HepG2 (cell line): ENCODE data around the gene TUBAL3. TPM values are rescaled to one million over a fixed set of nuclear protein-coding genes. Genes with fewer than 3 reads are reported as not detected.
A peak's percentile ranks its signal among the peaks of the same experiment; 100 is the strongest.

ENCODE experiments used
- ATAC-seq: fragments of 200-7000 bp; cut with Tn5 transposase; 3 replicates; pipeline ENCODE4 v1.9.1; 2020; ENCODE audit warnings: mild to moderate bottlenecking, moderate library complexity
- BruUV-seq: library from RNA; stranded (reverse); fragments of 400-500 nt; replicated peaks from 2 replicates; lab custom pipeline; 2021; lab: Mats Ljungman, UMichigan
- CTCF ChIA-PET: fragments of 300-600 bp; formaldehyde crosslinking; extraction: SDS; loops from one replicate; lab custom pipeline; 2021; ENCODE audit warnings: low total read pairs, inconsistent platforms, low intra/inter-chr PET ratio; lab: Yijun Ruan, JAX
- POLR2A ChIA-PET: fragments of 350-600 bp; sonication (Branson Sonifier 250); formaldehyde crosslinking; loops from one replicate; lab custom pipeline; 2020; ENCODE audit warnings: antibody characterized with exemption, inconsistent platforms; lab: Yijun Ruan, JAX
- DNase-seq: peaks from one replicate; pipeline ENCODE4 v3.0.0-alpha.2; 2015; ENCODE audit warnings: low spot score
- FAIRE-seq: peaks from 3 replicates; lab custom pipeline; 2011; peaks lifted over from hg19 to GRCh38; lab: Jason Lieb, UNC
- H2AFZ ChIP-seq: one replicate; pipeline ENCODE4 v1.6.1; 2011; ENCODE audit warnings: low read length, inconsistent platforms
- H3K27ac ChIP-seq: fragments of 300-600 bp; 3 replicates; pipeline ENCODE4 v1.8.0; 2011; ENCODE audit warnings: mixed run types, mild to moderate bottlenecking, mixed read lengths, low read length, inconsistent platforms; ENCODE audit not compliant: insufficient read depth; ENCODE audit errors: extremely low read length
- H3K27me3 ChIP-seq, 2 experiments: fragments of 200-600 bp in 1 of 2; 2 replicates in 1 of 2; 3 replicates in 1 of 2; pipeline versions ENCODE4 v1.6.0 to v1.8.0; 2011; ENCODE audit warnings: low read length in 2 of 2, mild to moderate bottlenecking in 2 of 2, moderate library complexity in 2 of 2, inconsistent platforms in 1 of 2; ENCODE audit not compliant: insufficient read depth in 2 of 2, control insufficient read depth in 1 of 2
- H3K36me3 ChIP-seq, 2 experiments: fragments of 200-600 bp in 1 of 2; replicated peaks in 1 of 2; 2 replicates in 1 of 2; 3 replicates in 1 of 2; pipeline versions ENCODE4 v1.5.1 to v1.8.0; 2011; ENCODE audit warnings: low read length in 2 of 2, inconsistent platforms in 1 of 2; ENCODE audit not compliant: insufficient read depth in 2 of 2, control insufficient read depth in 1 of 2
- H3K4me1 ChIP-seq: 2 replicates; pipeline ENCODE4 v1.5.1; 2012; ENCODE audit warnings: low read length, inconsistent platforms; ENCODE audit not compliant: insufficient read depth
- H3K4me2 ChIP-seq: 2 replicates; pipeline ENCODE4 v1.6.0; 2011; ENCODE audit warnings: low read depth, low read length, inconsistent platforms
- H3K4me3 ChIP-seq, 3 experiments: fragments of 200-600 bp in 1 of 3; sonication (generic), shearing (Covaris generic) in 1 of 3; replicated peaks in 1 of 3; 2 replicates each; pipeline ENCODE4 v1.5.1; 2011 to 2016; ENCODE audit warnings: low read length in 3 of 3, inconsistent platforms in 2 of 3, low read depth in 2 of 3, mild to moderate bottlenecking in 2 of 3, control low read depth in 1 of 3, mixed read lengths in 1 of 3; ENCODE audit not compliant: insufficient read depth in 1 of 3
- H3K79me2 ChIP-seq: one replicate; pipeline ENCODE4 v1.6.1; 2011; ENCODE audit warnings: low read length, inconsistent platforms; ENCODE audit not compliant: insufficient read depth
- H3K9ac ChIP-seq: 2 replicates; pipeline ENCODE4 v1.6.0; 2011; ENCODE audit warnings: mild to moderate bottlenecking, low read depth, low read length, inconsistent platforms; ENCODE audit not compliant: insufficient read depth
- H3K9me3 ChIP-seq: 2 replicates; pipeline ENCODE4 v1.5.1; 2012; ENCODE audit warnings: mild to moderate bottlenecking, low read length
- H4K20me1 ChIP-seq: 2 replicates; pipeline ENCODE4 v1.6.0; 2011; ENCODE audit warnings: inconsistent platforms, mild to moderate bottlenecking, low read length, moderate library complexity; ENCODE audit not compliant: insufficient read depth
- ARID2 ChIP-seq: sonication (generic); formaldehyde crosslinking; IDR thresholded peaks from 2 replicates; pipeline ENCODE4 v1.8.1; 2022; ENCODE audit warnings: mild to moderate bottlenecking, missing genetic modification reagents, borderline replicate concordance
- ASH2L ChIP-seq: fragments of 300-600, 200-600 bp; sonication (generic); IDR thresholded peaks from 2 replicates; pipeline ENCODE4 v1.7.0; 2017; ENCODE audit warnings: low read depth, mild to moderate bottlenecking, moderate library complexity, mixed read lengths, low read length; ENCODE audit not compliant: insufficient read length
- ATRX ChIP-seq: sonication (generic); formaldehyde crosslinking; IDR thresholded peaks from 2 replicates; pipeline ENCODE4 v1.4.0; 2020; ENCODE audit warnings: missing genetic modification reagents, borderline replicate concordance
- DZIP1 ChIP-seq: sonication (generic); formaldehyde crosslinking; IDR thresholded peaks from 2 replicates; pipeline ENCODE4 v1.5.0; 2020; ENCODE audit warnings: mild to moderate bottlenecking, missing genetic modification reagents
- GFI1 ChIP-seq: sonication (generic); formaldehyde crosslinking; IDR thresholded peaks from 2 replicates; pipeline ENCODE4 v1.5.0; 2020; ENCODE audit warnings: missing genetic modification reagents, mild to moderate bottlenecking, borderline replicate concordance
- GMEB2 ChIP-seq: IDR thresholded peaks from 2 replicates; pipeline ENCODE4 v1.6.1; 2016; ENCODE audit warnings: missing biosample characterization, missing genetic modification reagents, low read depth
- MAX ChIP-seq: IDR thresholded peaks from 2 replicates; pipeline ENCODE4 v1.6.1; 2012; ENCODE audit warnings: inconsistent platforms
- MTF2 ChIP-seq: sonication (generic); formaldehyde crosslinking; IDR thresholded peaks from 2 replicates; pipeline ENCODE4 v1.5.0; 2020; ENCODE audit warnings: missing genetic modification reagents, borderline replicate concordance
- NR2F1 ChIP-seq, 2 experiments: fragments of 450-650 bp in 1 of 2; formaldehyde crosslinking in 1 of 2; IDR thresholded peaks; 2 replicates each; pipeline versions ENCODE4 v1.5.0 to v1.6.1; 2016 to 2020; ENCODE audit warnings: mild to moderate bottlenecking in 1 of 2, missing compliant biosample characterization in 1 of 2, missing genetic modification reagents in 1 of 2, moderate library complexity in 1 of 2
- PCBP1 ChIP-seq: fragments of 200-400 bp; formaldehyde crosslinking; IDR thresholded peaks from 2 replicates; pipeline ENCODE4 v1.6.1; 2017; ENCODE audit warnings: mild to moderate bottlenecking, low read depth, low read length, borderline replicate concordance
- SMARCE1 ChIP-seq: fragments of 450-650 bp; IDR thresholded peaks from 2 replicates; pipeline ENCODE4 v1.6.1; 2017; ENCODE audit warnings: borderline replicate concordance
- SP140L ChIP-seq: sonication (generic); formaldehyde crosslinking; IDR thresholded peaks from 2 replicates; pipeline ENCODE4 v1.4.0; 2020; ENCODE audit warnings: missing genetic modification reagents, borderline replicate concordance
- ZBTB20 ChIP-seq: sonication (generic); formaldehyde crosslinking; IDR thresholded peaks from 2 replicates; pipeline ENCODE4 v1.8.1; 2023; ENCODE audit warnings: missing genetic modification reagents, low read depth, mild to moderate bottlenecking, borderline replicate concordance
- ZNF468 ChIP-seq: sonication (generic); formaldehyde crosslinking; IDR thresholded peaks from 2 replicates; pipeline ENCODE4 v1.8.0; 2022; ENCODE audit warnings: mild to moderate bottlenecking, moderate library complexity, missing genetic modification reagents
- ZNF629 ChIP-seq: sonication (generic); formaldehyde crosslinking; conservative IDR thresholded peaks from 2 replicates; pipeline ENCODE4 v1.5.0; 2020; ENCODE audit warnings: missing genetic modification reagents
- ZNF746 ChIP-seq: sonication (generic); formaldehyde crosslinking; IDR thresholded peaks from 2 replicates; pipeline ENCODE4 v1.8.0; 2022; ENCODE audit warnings: mild to moderate bottlenecking, missing genetic modification reagents
- ZNF782 ChIP-seq: sonication (generic); formaldehyde crosslinking; IDR thresholded peaks from 2 replicates; pipeline ENCODE4 v1.4.0; 2020; ENCODE audit warnings: missing genetic modification reagents, mild to moderate bottlenecking, borderline replicate concordance
- ZNF788 ChIP-seq: sonication (generic); formaldehyde crosslinking; IDR thresholded peaks from 2 replicates; pipeline ENCODE4 v1.5.0; 2020; ENCODE audit warnings: mild to moderate bottlenecking, missing genetic modification reagents, borderline replicate concordance
- ZSCAN20 ChIP-seq: sonication (generic); formaldehyde crosslinking; IDR thresholded peaks from 2 replicates; pipeline ENCODE4 v1.4.0; 2020; ENCODE audit warnings: missing genetic modification reagents, mild to moderate bottlenecking, borderline replicate concordance
- ZSCAN30 ChIP-seq: sonication (generic); formaldehyde crosslinking; IDR thresholded peaks from 2 replicates; pipeline ENCODE4 v1.5.0; 2020; ENCODE audit warnings: mild to moderate bottlenecking, missing genetic modification reagents
- WGBS: methylation state at CpG from one replicate; pipeline ENCODE4 v1.1.6; 2017; ENCODE audit warnings: low lambda C conversion rate; 5-methylcytosine and 5-hydroxymethylcytosine counted together
- in situ Hi-C: cut with HindIII; loops from 2 replicates; pipeline ENCODE4 v1.10.0; 2017; ENCODE audit warnings: low pct_unique_long_range_greater_than_20kb; ENCODE audit not compliant: extremely low pct_ligation_motif_present
- intact Hi-C: fragments of 100-400 bp; cut with micrococcal nuclease; formaldehyde crosslinking; loops from one replicate; pipeline ENCODE4 v1.10.0; 2022; ENCODE audit not compliant: unreplicated experiment
- polyA plus RNA-seq, 8 experiments: library from polyadenylated mRNA; depleted of rRNA in 3 of 8; stranded (reverse) in 7 of 8; unstranded in 1 of 8; fragments of >200 nt; fragmentation: Illumina TruSeq in 4 of 8; extraction: Trizol in 4 of 8; gene quantifications; 2 replicates each; pipeline versions ENCODE4 v1.2.1 to v1.2.3, GENCODE V29; 2011 to 2016; ENCODE audit warnings: low read depth in 4 of 8, missing spikeins in 1 of 8, mixed read lengths in 1 of 8; ENCODE audit not compliant: insufficient read depth in 1 of 8
- total RNA-seq, 5 experiments: library from RNA; depleted of rRNA; stranded (reverse); fragments of >200 nt; fragmentation: Illumina TruSeq; extraction: Trizol; gene quantifications; 2 replicates each; pipeline ENCODE4 v1.2.3, GENCODE V29; 2016; ENCODE audit warnings: low read depth in 1 of 5

The TUBAL3 gene
- total and polyA plus RNA-seq, 2 of the 13 experiments (the other 11 are each of a cell fraction or from before 2014, with no cell fraction given) = 0.07 to 0.26 TPM

GRCh38 chr10:5446390-5446926 lies 41.8 kb upstream of the TUBAL3 start:
- in situ Hi-C loops (no loop called here), intact Hi-C loops (loop anchor here (1.0 to 10.0 kb wide), 2 partner anchors 68 to 102 kb away; no protein-coding TSS in a partner anchor)
- peaks cover 11% of the 10 kb centered on the region for H4K20me1 ChIP-seq
- FAIRE-seq (peak; percentile 90), ATAC-seq (peak; percentile 95), DNase-seq (peak; percentile 89)
- H3K27ac ChIP-seq = peak overlapping the region; percentile 71
- no peaks in the 10 kb centered on the region; a peak in 2 of 5 replicates for H3K36me3 ChIP-seq
- peak overlapping the region; percentile 90 for H3K4me2 ChIP-seq
- peak overlapping the region; percentile 74 to 96 (median 77) for H3K4me3 ChIP-seq
- ChIA-PET POLR2A (interaction anchor here (0.6 to 3.3 kb wide), 39 partner anchors 13 to 632 kb away, joined by 3 to 73 read pairs (median 4); partner anchors contain the start of genes ANKRD16, CALML3, CALML5 and FBH1), CTCF (no interaction called here)
- peak overlapping the region; percentile 88 for H3K9ac ChIP-seq
- no peak overlapping the region for H2AFZ ChIP-seq
- peaks cover 50% of the 10 kb centered on the region for H3K79me2 ChIP-seq
- H3K4me1 ChIP-seq = peaks cover 18% of the 10 kb centered on the region
- no peaks in the 10 kb centered on the region; a peak in 1 of 5 replicates for H3K27me3 ChIP-seq
- BruUV-seq = no TSS peak
- no peaks in the 10 kb centered on the region for H3K9me3 ChIP-seq
- under 1% methylated on average over 13 of the region's 23 CpGs for WGBS
- TF ChIP-seq ZNF782 (CRISPR knock-in tag) (peak; percentile 86; the same call in 1 of the 2 replicates), ATRX (CRISPR knock-in tag) (0 out of 2 replicates have a peak, but pooled peaks have one; percentile 49), MAX (peak; percentile 96), ZBTB20 (CRISPR knock-in tag) (peak; percentile 86; the same call in 1 of the 2 replicates), ZNF788 (CRISPR knock-in tag) (peak; percentile 89; the same call in 1 of the 2 replicates), NR2F1 (CRISPR knock-in tag; IDR thresholded peaks at IDR 0.05) (0 out of 4 replicates have a peak, but pooled peaks of 1 of the 2 experiments have one; percentile 37), SMARCE1 (no peak), SP140L (CRISPR knock-in tag) (peak; percentile 39; the same call in 1 of the 2 replicates), ZSCAN30 (CRISPR knock-in tag) (no peak), PCBP1 (no peak), GFI1 (CRISPR knock-in tag) (no peak), ARID2 (peak; percentile 53; the same call in 1 of the 2 replicates), ZSCAN20 (CRISPR knock-in tag) (peak; percentile 58; the same call in 1 of the 2 replicates), MTF2 (no peak), ZNF746 (CRISPR knock-in tag) (no peak), ZNF468 (CRISPR knock-in tag) (no peak), ASH2L (peak; percentile 77), ZNF629 (CRISPR knock-in tag) (peak; percentile 42; the same call in 1 of the 2 replicates), GMEB2 (CRISPR knock-in tag) (no peak), DZIP1 (CRISPR knock-in tag) (no peak)
